HG03196 (cell line): ENCODE data around the gene BAG5.

Source experiments
- ATAC-seq: cut with Tn5 transposase; IDR thresholded peaks from one replicate; pipeline ENCODE4 v1.9.1; 2021; ENCODE audit not compliant: unreplicated experiment

The BAG5 gene

GRCh38 chr14:103563844-103564505 lies 1.5 kb upstream of the BAG5 start:
- ATAC-seq = no peak

- no peak for ATAC-seq
Measured at GRCh38 chr14:103563226-103563620, 766 bp upstream of the BAG5 start.

GRCh38 chr14:103562179-103562428 lies 353 bp downstream of the BAG5 start:
- peak; percentile 30 for ATAC-seq

GRCh38 chr14:103561381-103562178 lies 877 bp downstream of the BAG5 start:
- ATAC-seq = peak; percentile 19

- no peak for ATAC-seq
Measured at GRCh38 chr14:103560691-103561090, 1.8 kb downstream of the BAG5 start.

- no peak for ATAC-seq
Measured at GRCh38 chr14:103559766-103560165, 2.7 kb downstream of the BAG5 start.

- no peak for ATAC-seq
Measured at GRCh38 chr14:103558071-103558882, 4.2 kb downstream of the BAG5 start.

- no peak for ATAC-seq
Measured at GRCh38 chr14:103556946-103557758, 5.3 kb downstream of the BAG5 start.

- ATAC-seq = no peak
Measured at GRCh38 chr14:103555559-103556337, 6.7 kb downstream of the BAG5 start.

GRCh38 chr14:103552846-103553210 lies 9.6 kb downstream of the BAG5 start:
- no peak for ATAC-seq

- ATAC-seq = no peak
Measured at GRCh38 chr14:103552011-103552845, 10.2 kb downstream of the BAG5 start.

GRCh38 chr14:103551338-103551762 lies 11.1 kb downstream of the BAG5 start:
- no peak for ATAC-seq

- ATAC-seq = no peak
Measured at GRCh38 chr14:103550451-103551337, 11.8 kb downstream of the BAG5 start.

- no peak for ATAC-seq
Measured at GRCh38 chr14:103549361-103550311, 12.8 kb downstream of the BAG5 start.

- no peak for ATAC-seq
Measured at GRCh38 chr14:103548463-103549351, 13.8 kb downstream of the BAG5 start.

GRCh38 chr14:103547941-103548462 lies 14.5 kb downstream of the BAG5 start:
- ATAC-seq = no peak
